GM21576 (cell line): Measurements from ENCODE around the gene SYT1.
A peak's percentile ranks its signal among the peaks of the same experiment; 100 is the strongest.

Experiments
- ATAC-seq: cut with Tn5 transposase; IDR thresholded peaks from one replicate; pipeline ENCODE4 v1.9.1; 2021; ENCODE audit warnings: mild to moderate bottlenecking, moderate library complexity; ENCODE audit not compliant: unreplicated experiment

SYT1 gene

DNA sequence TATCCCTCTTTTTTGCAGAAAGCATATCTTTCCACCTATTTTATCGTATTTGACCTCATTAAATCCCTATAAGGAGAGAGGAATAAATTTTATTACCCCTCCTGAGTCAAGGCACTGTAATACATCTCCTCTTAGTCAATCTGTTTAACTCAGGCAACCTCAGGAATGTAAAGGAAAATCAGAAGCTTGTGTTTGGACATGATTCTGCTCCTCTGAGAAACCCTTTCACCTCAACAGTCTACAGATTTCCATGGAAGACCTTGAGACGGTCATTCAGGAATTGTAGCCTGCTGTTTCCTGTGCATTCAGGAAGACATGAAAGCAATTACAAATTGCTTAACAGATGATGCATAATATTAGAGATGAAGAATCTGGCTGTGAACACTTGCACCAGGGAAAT is 465.4 kb downstream of the SYT1 start:
- no peak for ATAC-seq

GRCh38 chr12:79331870-79332269 is 467.3 kb downstream of the SYT1 start:
- no peak for ATAC-seq

- no peak for ATAC-seq
These were observed 468.6 kb downstream of the SYT1 start for GRCh38 chr12:79333144-79333543.

DNA sequence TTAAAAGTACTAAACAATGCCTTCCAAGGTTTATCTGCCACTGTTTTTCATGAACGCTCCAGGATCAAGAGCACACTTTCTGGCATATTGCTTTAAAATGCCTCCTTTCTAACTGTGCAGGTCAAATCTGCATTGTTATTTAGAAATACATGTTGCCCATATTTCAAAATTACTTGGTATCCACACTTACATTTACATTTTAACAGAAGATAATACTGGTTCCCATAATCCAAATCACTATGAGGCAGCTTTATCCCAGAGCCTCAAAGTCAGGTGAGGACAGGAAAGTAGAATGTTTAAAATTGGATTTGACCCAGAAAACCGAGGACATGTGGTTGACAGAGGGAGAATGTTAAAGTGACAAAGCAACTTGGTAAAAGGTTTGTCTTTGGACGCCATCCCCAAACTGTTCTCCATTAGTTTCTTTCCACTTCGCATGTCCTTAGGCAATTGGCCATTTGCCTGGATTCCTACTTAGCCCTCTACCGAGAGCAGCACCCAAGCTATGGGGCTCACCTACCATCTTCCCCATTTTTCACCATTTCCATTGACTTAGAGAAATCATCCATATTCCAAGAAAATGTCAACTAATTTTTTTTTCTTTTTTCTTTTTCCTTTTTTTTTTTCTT is 473.2 kb downstream of the SYT1 start:
- no peak for ATAC-seq

DNA sequence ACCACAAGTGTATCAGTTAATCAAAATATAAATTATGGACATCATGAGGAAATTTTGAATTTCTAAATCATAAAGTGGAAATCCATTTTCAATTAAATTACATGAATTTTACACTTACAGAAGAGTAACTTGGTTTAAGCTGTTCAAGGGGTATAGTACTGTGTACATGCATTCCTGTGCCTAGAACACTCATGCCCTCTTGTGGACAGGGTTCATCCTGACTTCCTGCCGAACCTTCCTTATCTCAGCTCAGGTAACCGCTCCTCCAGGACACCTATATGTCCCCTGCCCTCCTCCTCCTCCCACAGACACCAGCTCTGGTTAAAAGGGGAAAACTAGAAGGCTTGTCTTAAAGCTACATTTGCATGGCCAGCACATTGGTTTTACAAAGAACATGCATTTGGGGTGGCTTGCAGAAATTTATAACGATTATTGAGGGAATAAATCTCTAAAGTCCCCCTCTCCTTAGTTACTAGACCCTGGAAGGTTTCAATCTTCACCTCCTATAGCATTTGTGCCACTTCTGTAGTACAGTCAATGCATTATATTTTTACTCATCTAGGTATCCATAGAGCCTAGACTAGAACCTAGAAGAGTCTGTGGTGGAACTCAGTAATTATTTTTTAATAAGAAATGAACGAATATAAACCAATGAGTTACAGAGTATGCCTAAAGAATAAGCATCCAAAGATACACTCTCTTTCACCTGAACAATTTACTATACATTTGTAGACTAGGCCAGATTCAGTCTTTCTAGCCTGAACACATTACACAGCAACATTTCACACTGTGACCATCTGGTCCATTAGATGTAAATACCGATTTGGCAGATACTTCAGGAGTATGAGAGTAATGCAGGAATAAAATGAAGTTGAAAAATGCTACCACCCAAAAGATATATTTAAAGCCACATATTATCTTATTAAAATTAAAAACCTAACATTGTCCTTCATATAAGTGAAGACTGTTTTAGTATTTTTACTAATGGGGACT is 480.6 kb downstream of the SYT1 start:
- ATAC-seq = peak; percentile 87

DNA sequence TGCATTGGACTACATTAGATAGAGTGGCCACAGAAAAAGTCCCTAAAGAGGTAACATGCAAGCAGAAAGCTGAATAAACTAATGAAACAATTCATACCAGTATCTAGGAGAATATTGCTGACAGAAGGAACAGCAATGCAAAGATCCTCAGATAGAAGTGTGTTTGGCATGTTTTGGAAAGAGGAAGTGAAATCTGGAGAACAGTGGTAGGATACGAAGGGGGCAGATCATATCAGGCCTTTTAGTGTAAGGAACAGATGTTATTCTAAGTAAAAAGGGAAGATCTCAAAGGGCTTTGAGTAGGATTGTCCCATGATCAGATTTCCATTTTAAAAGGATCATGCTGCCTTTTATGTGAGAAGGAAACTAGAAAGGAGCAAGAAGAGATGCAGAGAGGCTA is 483.3 kb downstream of the SYT1 start:
- no peak for ATAC-seq

DNA sequence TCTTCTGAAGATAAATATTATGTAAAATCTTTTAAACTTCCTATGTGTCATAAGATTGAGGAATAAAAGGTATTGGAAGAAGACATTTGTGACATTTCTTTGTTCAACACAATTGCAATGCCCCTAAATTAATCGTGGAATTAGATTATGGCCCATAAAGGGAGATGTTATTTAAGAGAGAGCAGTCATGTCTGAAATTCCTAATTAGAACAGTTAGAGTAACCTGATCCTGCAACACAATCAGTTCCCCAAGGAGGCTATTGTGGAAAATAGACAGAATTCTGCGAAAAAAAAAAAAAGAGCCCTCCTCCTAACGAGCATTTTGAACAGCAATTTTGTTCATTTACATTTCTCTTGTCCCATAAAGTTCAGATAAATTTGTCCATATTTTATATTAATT is 486.7 kb downstream of the SYT1 start:
- no peak for ATAC-seq

- no peak for ATAC-seq
These were observed 491.6 kb downstream of the SYT1 start for GRCh38 chr12:79356216-79356615.

DNA sequence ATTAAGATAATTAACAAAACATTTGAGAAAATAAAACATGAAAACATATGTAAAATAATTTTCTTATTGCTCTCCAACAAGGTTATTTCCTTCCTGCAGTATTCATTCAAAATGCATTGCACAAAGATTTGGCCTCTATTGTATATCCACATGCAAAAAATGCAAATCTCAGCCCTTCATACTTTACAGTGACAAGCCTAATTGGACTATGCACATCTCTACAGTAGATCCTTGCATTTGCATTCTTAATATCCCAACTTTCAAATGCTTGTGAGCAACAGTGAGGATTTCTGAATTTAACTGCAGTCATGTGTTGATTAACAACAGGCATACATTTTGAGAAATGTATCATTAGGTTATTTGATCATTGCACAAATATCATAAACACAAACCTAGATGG is 492.5 kb downstream of the SYT1 start:
- ATAC-seq = no peak

DNA sequence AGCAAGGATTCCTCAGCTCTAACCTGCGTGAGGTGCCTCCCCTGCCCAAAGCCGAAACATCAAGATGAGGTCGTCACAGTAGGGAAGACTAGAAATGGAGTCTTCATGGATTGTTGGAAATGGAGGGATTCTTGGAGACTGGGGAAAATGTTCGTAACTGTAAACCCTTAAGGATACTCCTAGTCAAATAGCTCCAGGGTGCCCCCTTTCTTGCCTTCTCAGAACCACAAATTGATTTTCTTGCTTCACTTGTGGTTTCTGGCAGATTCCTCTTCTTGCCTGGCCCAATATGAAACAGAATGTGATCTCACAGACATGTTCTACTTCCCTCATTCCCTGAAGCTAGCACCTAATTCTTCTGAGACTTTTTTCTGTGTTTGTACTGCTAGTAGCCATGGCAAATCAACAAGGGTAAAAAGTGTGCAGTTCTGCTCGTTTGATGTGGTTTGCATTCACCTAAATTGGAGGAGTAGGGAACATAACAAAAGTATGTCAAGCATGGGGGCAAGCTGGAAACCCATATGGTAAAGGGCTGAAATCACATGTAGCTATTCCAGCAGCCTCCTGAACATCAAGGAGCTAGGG is 494.2 kb downstream of the SYT1 start:
- no peak for ATAC-seq

GRCh38 chr12:79360286-79360685 is 495.7 kb downstream of the SYT1 start:
- ATAC-seq = no peak

- ATAC-seq = no peak
These were observed 496.4 kb downstream of the SYT1 start for GRCh38 chr12:79360936-79361335.

GRCh38 chr12:79364197-79364596 is 499.6 kb downstream of the SYT1 start:
- no peak for ATAC-seq

DNA sequence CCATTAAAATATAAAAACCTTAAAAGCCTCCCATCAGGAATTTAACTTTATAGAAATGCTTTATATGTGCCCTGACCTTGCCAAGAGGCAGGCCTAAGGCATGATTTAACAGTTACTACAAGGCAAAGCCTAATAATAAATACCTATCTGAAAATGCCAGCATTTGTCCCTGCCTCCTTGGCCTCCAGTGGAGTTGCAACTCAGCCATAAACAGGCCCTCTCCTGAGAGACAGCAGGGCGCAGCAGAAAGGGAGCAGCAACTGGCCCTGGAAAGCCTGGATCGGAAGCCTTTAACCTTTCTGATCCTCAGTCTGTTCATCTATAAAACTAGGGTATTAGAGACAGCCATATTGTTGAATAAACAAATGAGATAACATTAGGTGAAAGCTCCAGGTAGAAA is 501.8 kb downstream of the SYT1 start:
- ATAC-seq = no peak

- ATAC-seq = no peak
These were observed 502.5 kb downstream of the SYT1 start for GRCh38 chr12:79367032-79367589.

GRCh38 chr12:79370021-79370420 is 505.4 kb downstream of the SYT1 start:
- ATAC-seq = no peak

- no peak for ATAC-seq
These were observed 506.7 kb downstream of the SYT1 start for GRCh38 chr12:79371226-79371625.

DNA sequence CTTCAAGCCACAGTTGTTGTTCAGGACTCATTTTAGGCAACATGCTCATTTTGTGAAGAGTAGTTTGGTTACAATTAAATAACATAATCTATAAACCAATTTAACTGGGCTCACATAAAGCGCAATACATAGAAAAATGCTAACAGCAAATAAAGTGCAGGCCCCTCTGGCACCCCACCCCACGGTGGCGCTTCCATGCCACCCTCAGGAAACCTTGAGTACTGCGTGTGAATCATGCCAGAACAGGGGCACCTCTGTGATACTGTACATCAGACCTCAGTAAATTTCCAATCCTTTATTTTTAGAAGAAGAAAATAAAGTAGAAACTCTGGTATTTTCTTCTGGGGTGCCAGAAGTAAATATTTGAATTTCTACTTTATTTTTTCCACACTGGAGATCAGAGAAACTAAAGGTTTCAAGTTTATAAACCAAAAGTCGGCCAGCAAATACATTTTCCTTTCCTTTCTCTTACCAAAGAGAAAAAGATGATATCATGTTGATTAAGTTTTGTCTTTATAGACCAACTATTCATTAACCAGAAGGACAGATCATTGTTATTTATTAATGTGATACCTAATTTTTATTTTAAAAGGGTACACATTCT is 509.4 kb downstream of the SYT1 start:
- peak; percentile 88 for ATAC-seq

DNA sequence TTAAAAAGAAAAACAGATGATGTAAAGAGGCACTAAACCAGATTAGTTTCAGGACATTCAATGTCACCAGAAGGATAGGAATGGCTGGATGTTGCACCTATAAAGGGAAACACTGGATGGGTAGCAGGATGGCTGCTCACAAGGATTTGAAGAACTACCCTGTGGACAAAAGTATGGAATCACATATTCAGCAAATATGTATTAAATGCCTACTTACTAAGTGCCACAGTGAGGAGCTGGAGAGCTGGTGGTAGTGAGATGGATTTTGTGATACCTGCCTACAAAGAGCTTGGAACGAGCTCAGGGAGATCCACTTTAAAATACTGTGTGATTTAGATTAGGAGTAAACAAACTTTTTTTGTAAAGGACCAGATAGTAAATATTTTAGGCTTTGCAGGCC is 510.0 kb downstream of the SYT1 start:
- no peak for ATAC-seq

DNA sequence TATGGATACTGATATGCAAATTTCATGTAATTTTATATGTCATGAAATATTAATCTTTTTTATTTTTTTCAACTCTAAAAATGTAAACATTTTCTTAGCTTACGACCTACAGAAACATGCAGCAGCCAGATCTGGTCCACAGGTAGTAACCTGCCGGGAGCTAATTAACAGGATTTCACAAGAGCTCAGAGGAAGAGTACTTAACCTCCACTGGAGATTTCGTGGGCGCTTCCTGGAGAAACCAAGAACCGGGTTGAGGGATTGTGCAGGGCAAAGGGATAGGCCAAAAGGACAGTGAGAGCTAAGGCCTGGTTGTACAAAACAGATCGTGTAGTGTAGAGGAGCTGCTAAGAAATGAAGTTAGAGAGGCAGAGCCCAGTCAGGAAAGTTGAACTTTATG is 510.5 kb downstream of the SYT1 start:
- ATAC-seq = no peak

DNA sequence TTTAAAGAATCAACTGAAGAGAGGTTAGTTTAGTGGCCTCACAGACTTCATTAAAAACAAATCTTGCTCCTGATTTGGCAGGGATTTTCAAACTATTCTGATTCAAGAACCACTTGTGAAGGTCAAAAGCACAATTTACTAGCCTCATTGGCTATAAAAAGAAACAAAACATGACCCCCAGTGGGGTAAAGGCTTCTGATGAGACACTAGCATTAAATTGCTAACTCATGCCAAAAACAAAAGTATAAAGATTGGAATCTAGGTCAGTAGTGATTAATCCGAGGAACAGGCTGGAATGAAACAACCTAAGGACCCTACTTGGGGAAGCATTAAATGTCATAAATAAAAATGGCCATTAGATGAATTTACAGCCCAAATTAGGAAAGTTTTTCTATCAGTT is 513.9 kb downstream of the SYT1 start:
- no peak for ATAC-seq
